Measurements from ENCODE around the gene PRKCE. TPM values are rescaled to one million over a fixed set of nuclear protein-coding genes. Genes with fewer than 3 reads are reported as not detected.

PRKCE gene
- total RNA-seq, 1 donor from 2014 or later, result 4.6 TPM

DNA sequence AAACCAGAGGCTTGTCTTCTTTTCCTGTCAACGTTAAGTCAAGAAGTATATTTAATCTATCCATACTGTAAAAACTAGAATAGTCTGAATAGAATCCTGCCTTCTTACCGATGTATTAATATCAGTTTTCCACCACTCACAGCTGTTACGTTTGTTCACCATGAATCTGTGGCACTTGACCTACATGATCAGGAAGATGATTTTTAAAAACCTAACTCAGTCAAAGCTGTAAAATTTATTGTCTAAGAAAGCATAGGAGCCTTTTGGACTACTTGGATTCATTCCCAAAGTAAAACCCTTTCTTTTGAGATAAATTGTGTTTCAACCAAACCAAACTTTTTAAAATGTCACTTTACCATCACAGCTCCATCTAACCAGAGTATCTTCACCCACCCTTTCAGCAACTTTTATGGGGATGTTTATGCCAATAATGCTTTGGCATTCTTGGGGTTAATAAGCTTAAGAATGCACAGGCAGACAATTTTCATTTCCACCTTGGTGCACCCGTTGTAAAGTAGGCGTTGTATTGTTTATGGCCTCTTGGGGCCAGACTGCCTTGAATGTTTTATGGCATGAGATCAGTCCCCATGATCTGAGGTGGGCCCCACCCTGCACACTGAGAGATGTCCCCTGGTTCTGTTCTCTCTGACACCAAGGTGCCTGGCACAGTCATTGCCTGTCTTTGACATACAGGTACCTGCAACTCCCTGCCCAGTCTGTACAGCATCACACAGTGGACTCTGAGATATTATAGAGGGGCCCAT is 469.5 kb downstream of the PRKCE start:
- TF ChIP-seq CTCF (IDR thresholded peaks at IDR 0.05), result no peak
- no peaks in the 10 kb centered on the region for H3K36me3 ChIP-seq
- no peak for DNase-seq (ENCODE audit: low spot score in 2 of 2)
- intact Hi-C loops (cut with DNase I), result no loop called here
- no peak overlapping the region for H3K4me3 ChIP-seq
- no peaks in the 10 kb centered on the region for H3K27me3 ChIP-seq
- H3K4me1 ChIP-seq, result peaks cover 0 to 35% of the 10 kb centered on the region in 2 donors
- H3K9me3 ChIP-seq, result no peaks in the 10 kb centered on the region
- H3K27ac ChIP-seq, result no peak overlapping the region

GRCh38 chr2:46122318-46122976 is 471.0 kb downstream of the PRKCE start:
- intact Hi-C loops (cut with DNase I), result no loop called here
- no peak for DNase-seq (ENCODE audit: low spot score in 2 of 2)
- Histone ChIP-seq H3K27ac (no peak overlapping the region), H3K4me1 (peaks cover 0 to 21% of the 10 kb centered on the region in 2 donors), H3K36me3 (no peaks in the 10 kb centered on the region), H3K27me3 (no peaks in the 10 kb centered on the region), H3K4me3 (no peak overlapping the region), H3K9me3 (no peaks in the 10 kb centered on the region)
- no peak for TF ChIP-seq CTCF (IDR thresholded peaks at IDR 0.05)

- no peak overlapping the region for H3K27ac ChIP-seq
- H3K27me3 ChIP-seq, result no peaks in the 10 kb centered on the region
- no peak for TF ChIP-seq CTCF (IDR thresholded peaks at IDR 0.05)
- no peaks in the 10 kb centered on the region for H3K9me3 ChIP-seq
- no peaks in the 10 kb centered on the region for H3K36me3 ChIP-seq
- intact Hi-C loops (cut with DNase I), result no loop called here
- peaks cover 0 to 21% of the 10 kb centered on the region in 2 donors for H3K4me1 ChIP-seq
- DNase-seq (ENCODE audit: low spot score in 2 of 2), result no peak
- no peak overlapping the region for H3K4me3 ChIP-seq
These were observed 471.5 kb downstream of the PRKCE start for GRCh38 chr2:46123013-46123412.

GRCh38 chr2:46125798-46126197 is 474.3 kb downstream of the PRKCE start:
- intact Hi-C loops (cut with DNase I), result no loop called here
- H3K27me3 ChIP-seq, result no peaks in the 10 kb centered on the region
- H3K36me3 ChIP-seq, result no peaks in the 10 kb centered on the region
- H3K27ac ChIP-seq, result no peak overlapping the region
- H3K4me3 ChIP-seq, result no peak overlapping the region
- peaks cover 0 to 6% of the 10 kb centered on the region in 2 donors for H3K4me1 ChIP-seq
- no peaks in the 10 kb centered on the region for H3K9me3 ChIP-seq
- DNase-seq (ENCODE audit: low spot score in 2 of 2), result no peak
- no peak for TF ChIP-seq CTCF (IDR thresholded peaks at IDR 0.05)

- H3K9me3 ChIP-seq, result no peaks in the 10 kb centered on the region
- H3K27me3 ChIP-seq, result no peaks in the 10 kb centered on the region
- H3K4me1 ChIP-seq, result peaks cover 0 to 8% of the 10 kb centered on the region in 2 donors
- no peak overlapping the region for H3K27ac ChIP-seq
- no peaks in the 10 kb centered on the region for H3K36me3 ChIP-seq
- no peak for TF ChIP-seq CTCF (IDR thresholded peaks at IDR 0.05)
- no peak for DNase-seq (ENCODE audit: low spot score in 2 of 2)
- intact Hi-C loops (cut with DNase I), result no loop called here
- H3K4me3 ChIP-seq, result no peak overlapping the region
These were observed 475.1 kb downstream of the PRKCE start for GRCh38 chr2:46126571-46126970.

All from ascending aorta (tissue), 2 donors.